ENCODE data around the gene HLA-DMA. TPM values are rescaled to one million over a fixed set of nuclear protein-coding genes. Genes with fewer than 3 reads are reported as not detected.

The HLA-DMA gene
- 10 to 100 TPM; 38.7 to 39.7 TPM for total RNA-seq
- 10 to 100 TPM; 23.7 to 37.4 (median 26.9) TPM for polyA plus RNA-seq
- total RNA-seq = 3.4 to 14.3 (median 6.9) reads per million in 6 experiments

- Mint-ChIP-seq H3K27ac (peak within 1 kb of the TSS; percentile 85 to 94 (median 90)), H3K4me3 (peak within 1 kb of the TSS; percentile 76 to 88 (median 82)), H3K9me3 (no peaks in the 10 kb centered on the region), H3K36me3 (peaks cover 0 to 4% (median 0%) of the 10 kb centered on the region in 3 donors), H3K27me3 (no peaks in the 10 kb centered on the region), H3K4me1 (peaks cover 37 to 76% (median 60%) of the 10 kb centered on the region in 4 donors)
- DNase-seq (peak; percentile 37 to 89 (median 78)), ATAC-seq (peak; percentile 98)
- POLR2A ChIA-PET = interaction anchor here (0.6 to 13.5 kb wide), 12 partner anchors 10 to 392 kb away, joined by 3 to 344 read pairs (median 8); partner anchors contain the start of genes BRD2 and HLA-DMB
These were observed at the start of gene HLA-DMA for GRCh38 chr6:32952817-32953739. Gene HLA-DMA (minus strand): TSS chr6:32953097. CDS start chr6:32953036, 61 bp downstream.

GRCh38 chr6:33001685-33002084 lies 48.8 kb upstream of the HLA-DMA start:
- Mint-ChIP-seq H3K4me1 (peaks cover 8 to 12% (median 10%) of the 10 kb centered on the region in 4 donors), H3K9me3 (no peaks in the 10 kb centered on the region), H3K27me3 (peaks cover 1 to 13% (median 3%) of the 10 kb centered on the region in 5 donors), H3K36me3 (peaks cover 0 to 5% (median under 1%) of the 10 kb centered on the region in 3 donors), H3K27ac (no peak overlapping the region), H3K4me3 (no peak overlapping the region)
- DNase-seq (no peak), ATAC-seq (no peak)
- POLR2A ChIA-PET = no interaction called here

GRCh38 chr6:33000055-33000454 lies 47.2 kb upstream of the HLA-DMA start:
- Mint-ChIP-seq H3K27me3 (peaks cover 1 to 13% (median 4%) of the 10 kb centered on the region in 5 donors), H3K4me3 (peak overlapping the region in 3 of 10 donors; percentile 3 to 9 (median 3)), H3K27ac (peak overlapping the region in 5 of 10 donors; percentile 15 to 66 (median 43)), H3K4me1 (peaks cover 4 to 9% (median 8%) of the 10 kb centered on the region in 4 donors), H3K9me3 (no peaks in the 10 kb centered on the region), H3K36me3 (no peaks in the 10 kb centered on the region)
- ATAC-seq (peak; percentile 72 to 86), DNase-seq (peak in 6 of 10 donors; percentile 17 to 69 (median 36))
- POLR2A ChIA-PET = interaction anchor here (1.9 kb wide), 1 partner anchor 9 kb away, joined by 6 read pairs; no protein-coding TSS in a partner anchor

GRCh38 chr6:32995448-32995847 lies 42.6 kb upstream of the HLA-DMA start:
- DNase-seq = no peak
- peaks cover 4 to 7% (median 7%) of the 10 kb centered on the region in 4 donors for H3K4me1 Mint-ChIP-seq

GRCh38 chr6:32993363-32993973 lies 40.6 kb upstream of the HLA-DMA start:
- H3K27me3 Mint-ChIP-seq = peaks cover 3 to 20% (median 6%) of the 10 kb centered on the region in 5 donors
- no peaks in the 10 kb centered on the region for H3K4me1 Mint-ChIP-seq
- DNase-seq (no peak), ATAC-seq (no peak)
- POLR2A ChIA-PET = interaction anchor here (1.1 to 1.2 kb wide), 2 partner anchors 22 to 23 kb away, joined by 4 read pairs; no protein-coding TSS in a partner anchor
- H3K27ac Mint-ChIP-seq = no peak overlapping the region
- H3K36me3 Mint-ChIP-seq = no peaks in the 10 kb centered on the region
- H3K9me3 Mint-ChIP-seq = no peaks in the 10 kb centered on the region
- H3K4me3 Mint-ChIP-seq = no peak overlapping the region

More at GRCh38 chr6:32995448-32995847, 42.6 kb upstream of the HLA-DMA start:
- POLR2A ChIA-PET = no interaction called here
- Mint-ChIP-seq H3K27ac (no peak overlapping the region), H3K27me3 (peaks cover 4 to 22% (median 6%) of the 10 kb centered on the region in 5 donors), H3K4me3 (no peak overlapping the region), H3K36me3 (no peaks in the 10 kb centered on the region), H3K9me3 (no peaks in the 10 kb centered on the region)
- no peak for ATAC-seq

- peaks cover 3 to 9% (median 4%) of the 10 kb centered on the region in 5 donors for H3K27me3 Mint-ChIP-seq
- DNase-seq (no peak), ATAC-seq (no peak)
- no peak overlapping the region for H3K27ac Mint-ChIP-seq
- H3K36me3 Mint-ChIP-seq = no peaks in the 10 kb centered on the region
- H3K4me3 Mint-ChIP-seq = no peak overlapping the region
- H3K9me3 Mint-ChIP-seq = no peaks in the 10 kb centered on the region
- POLR2A ChIA-PET = no interaction called here
- H3K4me1 Mint-ChIP-seq = no peaks in the 10 kb centered on the region
These were observed 39.1 kb upstream of the HLA-DMA start for GRCh38 chr6:32991972-32992371.

- Mint-ChIP-seq H3K4me1 (peaks cover 3 to 8% (median 5%) of the 10 kb centered on the region in 4 donors), H3K27me3 (peaks cover 0 to 9% (median 3%) of the 10 kb centered on the region in 5 donors), H3K36me3 (no peaks in the 10 kb centered on the region), H3K4me3 (no peak overlapping the region), H3K27ac (no peak overlapping the region), H3K9me3 (no peaks in the 10 kb centered on the region)
- no peak for DNase-seq
- POLR2A ChIA-PET = interaction anchor here (0.6 to 2.3 kb wide), 3 partner anchors 16 to 851 kb away, joined by 3 to 13 read pairs (median 7); no protein-coding TSS in a partner anchor
- ATAC-seq = no peak
These were observed 36.5 kb upstream of the HLA-DMA start for GRCh38 chr6:32989368-32989767.

- peak; percentile 78 to 95 (median 87) for DNase-seq
- no peaks in the 10 kb centered on the region for H3K27me3 Mint-ChIP-seq
- no peak overlapping the region for H3K4me3 Mint-ChIP-seq
- no peaks in the 10 kb centered on the region for H3K9me3 Mint-ChIP-seq
- H3K27ac Mint-ChIP-seq = peak overlapping the region in 9 of 10 donors; percentile 14 to 84 (median 67)
- POLR2A ChIA-PET = interaction anchor here (0.6 to 21.1 kb wide), 9 partner anchors 13 to 146 kb away, joined by 3 to 510 read pairs (median 10); partner anchors contain the start of genes BRD2, HLA-DMA, HLA-DMB and TAP2
- peak; percentile 88 to 99 for ATAC-seq
- peaks cover 9 to 30% (median 25%) of the 10 kb centered on the region in 4 donors for H3K4me1 Mint-ChIP-seq
- H3K36me3 Mint-ChIP-seq = peaks cover 4 to 25% (median 10%) of the 10 kb centered on the region in 3 donors
These were observed 31.9 kb upstream of the HLA-DMA start for GRCh38 chr6:32984622-32985389.

GRCh38 chr6:32983964-32984621 lies 31.2 kb upstream of the HLA-DMA start:
- POLR2A ChIA-PET = interaction anchor here (1.2 to 21.1 kb wide), 8 partner anchors 13 to 99 kb away, joined by 3 to 510 read pairs (median 10); partner anchors contain the start of genes BRD2, HLA-DMA and HLA-DMB
- no peak overlapping the region for H3K4me3 Mint-ChIP-seq
- H3K36me3 Mint-ChIP-seq = peaks cover 8 to 33% (median 13%) of the 10 kb centered on the region in 3 donors
- ATAC-seq (peak in 1 of 2 donors; percentile 11), DNase-seq (no peak)
- peaks cover 12 to 34% (median 27%) of the 10 kb centered on the region in 4 donors for H3K4me1 Mint-ChIP-seq
- no peaks in the 10 kb centered on the region for H3K9me3 Mint-ChIP-seq
- no peaks in the 10 kb centered on the region for H3K27me3 Mint-ChIP-seq
- H3K27ac Mint-ChIP-seq = peak overlapping the region in 9 of 10 donors; percentile 29 to 82 (median 63)

- peak overlapping the region in 7 of 10 donors; percentile 20 to 82 (median 46) for H3K27ac Mint-ChIP-seq
- H3K9me3 Mint-ChIP-seq = no peaks in the 10 kb centered on the region
- no peak for ATAC-seq
- peaks cover 12 to 36% (median 31%) of the 10 kb centered on the region in 4 donors for H3K4me1 Mint-ChIP-seq
- POLR2A ChIA-PET = interaction anchor here (1.2 to 21.1 kb wide), 6 partner anchors 12 to 89 kb away, joined by 3 to 510 read pairs (median 28); partner anchors contain the start of genes BRD2, HLA-DMA and HLA-DMB
- no peak overlapping the region for H3K4me3 Mint-ChIP-seq
- no peaks in the 10 kb centered on the region for H3K27me3 Mint-ChIP-seq
- no peak for DNase-seq
- H3K36me3 Mint-ChIP-seq = peaks cover 8 to 39% (median 13%) of the 10 kb centered on the region in 3 donors
These were observed 30.6 kb upstream of the HLA-DMA start for GRCh38 chr6:32983493-32983848.
